ENCODE measurements around the gene NUP93. TPM values are rescaled to one million over a fixed set of nuclear protein-coding genes. Genes with fewer than 3 reads are reported as not detected.
A peak's percentile ranks its signal among the peaks of the same experiment; 100 is the strongest.
"Not testable (repeated sequence)": the region's sequence is repeated elsewhere in the genome, so short reads cannot be mapped to it uniquely, and the experiment has no call there.

The NUP93 gene
- total RNA-seq, 1 donor from 2014 or later = 60.2 TPM

- TF ChIP-seq CTCF (IDR thresholded peaks at IDR 0.05; ENCODE audit: insufficient read depth, low read length, poor library complexity, severe bottlenecking) = no peak
- DNase-seq (ENCODE audit: low read depth) = peak; percentile 58
- Histone ChIP-seq H3K36me3 (ENCODE audit: control insufficient read depth, insufficient read depth, low read length) (no peaks in the 10 kb centered on the region), H3K27me3 (ENCODE audit: control insufficient read depth, insufficient read depth, low read length) (no peaks in the 10 kb centered on the region), H3K4me3 (ENCODE audit: low read depth, low read length) (no peak overlapping the region)
These were observed 65.1 kb downstream of the NUP93 start for GRCh38 chr16:56795011-56795410.

DNA sequence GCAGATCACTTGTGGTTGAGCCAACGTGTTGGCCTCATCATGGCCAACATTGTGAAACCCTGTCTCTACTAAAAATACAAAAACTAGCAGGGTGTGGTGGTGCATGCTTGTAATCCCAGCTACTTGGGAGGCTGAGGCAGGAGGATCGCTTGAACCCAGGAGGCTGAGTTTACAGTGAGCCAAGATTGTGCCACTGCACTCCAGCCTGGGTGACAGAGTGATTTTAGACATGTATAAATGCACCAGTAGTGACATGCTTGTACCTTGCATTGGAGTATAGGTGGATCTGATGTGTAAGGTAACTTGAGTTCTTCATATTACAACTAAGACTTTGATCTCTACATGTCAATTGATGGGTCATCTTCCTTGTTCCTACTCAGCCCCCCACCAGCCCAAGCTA is 67.1 kb downstream of the NUP93 start:
- DNase-seq (ENCODE audit: low read depth); H3K27me3 ChIP-seq (ENCODE audit: control insufficient read depth, insufficient read depth, low read length); H3K4me3 ChIP-seq (ENCODE audit: low read depth, low read length); H3K36me3 ChIP-seq (ENCODE audit: control insufficient read depth, insufficient read depth, low read length): not testable (repeated sequence)

DNA sequence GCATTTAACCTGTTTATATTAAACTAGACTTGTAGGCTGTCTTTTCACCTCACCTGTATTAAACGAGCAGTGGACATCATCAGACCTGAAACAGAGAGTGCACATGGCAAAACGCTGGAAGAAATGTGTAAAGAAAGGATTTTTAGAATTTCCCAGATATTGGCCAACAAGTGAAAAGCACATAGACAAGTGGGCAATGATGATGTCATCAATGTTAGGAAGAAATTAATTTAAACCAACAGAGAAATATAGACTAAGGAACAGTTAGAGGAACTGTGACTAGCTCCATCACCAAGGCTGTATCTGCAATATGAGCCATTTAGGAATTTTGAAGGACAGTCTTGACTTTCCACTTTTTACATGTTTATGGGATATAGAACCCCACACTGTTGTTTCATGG is 67.9 kb downstream of the NUP93 start:
- Histone ChIP-seq H3K27me3 (ENCODE audit: control insufficient read depth, insufficient read depth, low read length) (no peaks in the 10 kb centered on the region), H3K36me3 (ENCODE audit: control insufficient read depth, insufficient read depth, low read length) (no peaks in the 10 kb centered on the region), H3K4me3 (ENCODE audit: low read depth, low read length) (no peak overlapping the region)
- no peak for TF ChIP-seq CTCF (IDR thresholded peaks at IDR 0.05; ENCODE audit: insufficient read depth, low read length, poor library complexity, severe bottlenecking)
- DNase-seq (ENCODE audit: low read depth) = no peak

- Histone ChIP-seq H3K27me3 (ENCODE audit: control insufficient read depth, insufficient read depth, low read length) (no peaks in the 10 kb centered on the region), H3K4me3 (ENCODE audit: low read depth, low read length) (no peak overlapping the region), H3K36me3 (ENCODE audit: control insufficient read depth, insufficient read depth, low read length) (no peaks in the 10 kb centered on the region)
- TF ChIP-seq CTCF (IDR thresholded peaks at IDR 0.05; ENCODE audit: insufficient read depth, low read length, poor library complexity, severe bottlenecking) = no peak
- DNase-seq (ENCODE audit: low read depth) = no peak
These were observed 69.0 kb downstream of the NUP93 start for GRCh38 chr16:56798955-56799354.

GRCh38 chr16:56800355-56800754 is 70.4 kb downstream of the NUP93 start:
- H3K36me3 ChIP-seq (ENCODE audit: control insufficient read depth, insufficient read depth, low read length) = no peaks in the 10 kb centered on the region
- TF ChIP-seq CTCF (IDR thresholded peaks at IDR 0.05; ENCODE audit: insufficient read depth, low read length, poor library complexity, severe bottlenecking) = no peak
- DNase-seq (ENCODE audit: low read depth) = no peak

GRCh38 chr16:56801762-56802161 is 71.8 kb downstream of the NUP93 start:
- no peaks in the 10 kb centered on the region for H3K27me3 ChIP-seq (ENCODE audit: control insufficient read depth, insufficient read depth, low read length)
- H3K36me3 ChIP-seq (ENCODE audit: control insufficient read depth, insufficient read depth, low read length) = no peaks in the 10 kb centered on the region
- H3K4me3 ChIP-seq (ENCODE audit: low read depth, low read length) = no peak overlapping the region
- TF ChIP-seq CTCF (IDR thresholded peaks at IDR 0.05; ENCODE audit: insufficient read depth, low read length, poor library complexity, severe bottlenecking) = no peak
- DNase-seq (ENCODE audit: low read depth) = no peak

More at GRCh38 chr16:56800355-56800754, 70.4 kb downstream of the NUP93 start:
- Histone ChIP-seq H3K27me3 (ENCODE audit: control insufficient read depth, insufficient read depth, low read length) (no peaks in the 10 kb centered on the region), H3K4me3 (ENCODE audit: low read depth, low read length) (no peak overlapping the region)

Measured in kidney epithelial cell (primary cell).